ENCODE data around the gene BMP7.
"Not testable (repeated sequence)": the region's sequence is repeated elsewhere in the genome, so short reads cannot be mapped to it uniquely, and the experiment has no call there.

The BMP7 gene

DNA sequence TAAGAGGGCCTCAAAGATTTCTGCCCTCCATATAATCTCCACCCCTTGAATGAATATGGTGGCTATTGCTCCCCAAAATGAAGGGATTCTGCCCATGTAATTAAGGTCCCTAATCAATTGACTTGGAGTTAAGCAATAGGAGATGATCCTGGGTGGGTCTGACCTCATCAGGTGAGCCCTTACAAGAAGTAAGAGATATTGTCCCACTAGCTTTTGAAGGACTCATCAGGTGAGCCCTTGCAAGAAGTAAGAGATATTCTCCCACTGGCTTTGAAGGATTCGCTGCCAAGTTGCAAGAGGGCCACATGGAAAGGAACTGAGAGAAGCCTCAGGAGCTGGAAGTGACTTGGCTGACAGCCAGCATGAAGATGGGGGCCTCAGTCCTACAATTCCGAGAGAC, 103.4 kb downstream of the BMP7 start:
- DNase-seq = no peak

DNA sequence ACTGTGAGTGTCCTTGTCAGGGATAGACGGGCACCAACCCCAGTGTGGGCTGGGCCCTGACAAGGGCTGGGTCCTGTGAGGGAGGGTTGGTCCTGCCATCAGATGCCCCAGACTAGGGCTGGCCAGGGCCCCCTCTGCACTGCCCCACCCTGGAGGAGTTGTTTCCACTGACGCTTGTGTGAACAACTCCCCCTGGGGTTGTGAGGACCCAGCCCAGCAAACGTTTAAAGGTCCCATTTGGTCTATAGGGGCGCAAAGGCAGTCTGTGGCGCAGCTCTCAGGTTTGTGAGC, 104.1 kb downstream of the BMP7 start:
- DNase-seq = no peak

GRCh38 chr20:57161478-57162361, 104.7 kb downstream of the BMP7 start:
- no peak for DNase-seq

GRCh38 chr20:57160985-57161384, 105.5 kb downstream of the BMP7 start:
- no peak for DNase-seq

- DNase-seq = no peak
Observed at GRCh38 chr20:57159945-57160610, 106.4 kb downstream of the BMP7 start.

GRCh38 chr20:57159193-57159851, 107.1 kb downstream of the BMP7 start:
- DNase-seq = no peak

DNA sequence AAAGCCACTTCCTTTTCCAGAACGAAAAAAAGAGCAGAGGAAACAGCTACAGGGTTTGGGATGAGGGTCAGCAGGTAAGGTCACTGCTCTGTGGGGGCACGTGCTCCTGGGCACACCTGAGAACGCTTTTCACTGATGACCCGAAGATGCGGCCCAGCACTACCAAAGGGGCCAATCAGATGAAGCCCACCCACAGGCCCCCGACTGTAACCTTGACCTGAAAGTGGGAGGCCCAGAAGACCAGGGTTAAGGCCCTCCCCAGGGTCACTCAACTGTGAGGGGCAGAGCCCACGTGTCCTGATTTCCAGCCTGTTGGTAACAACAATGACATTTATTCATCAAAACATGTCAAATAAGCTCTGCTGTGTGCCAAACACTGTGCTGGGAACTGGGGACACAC, 108.0 kb downstream of the BMP7 start:
- no peak for DNase-seq

DNA sequence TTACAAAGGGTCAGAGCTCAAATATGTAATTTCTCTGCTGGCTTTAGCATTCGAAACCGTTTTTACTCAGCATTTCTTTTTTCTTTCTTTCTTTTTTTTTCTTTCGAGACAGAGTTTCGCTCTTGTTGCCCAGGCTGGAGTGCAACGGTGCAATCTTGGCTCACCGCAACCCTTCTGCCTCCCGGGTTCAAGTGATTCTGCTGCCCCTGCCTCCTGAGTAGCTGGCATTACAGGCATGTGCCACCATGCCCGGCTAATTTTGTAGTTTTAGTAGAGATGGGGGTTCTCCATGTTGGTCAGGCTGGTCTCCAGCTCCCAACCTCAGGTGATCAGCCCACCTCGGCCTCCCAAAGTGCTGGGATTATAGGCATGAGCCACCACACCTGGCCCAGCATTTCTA, 108.7 kb downstream of the BMP7 start:
- DNase-seq = not testable (repeated sequence)

- no peak for DNase-seq
Observed at GRCh38 chr20:57157106-57157691, 109.2 kb downstream of the BMP7 start.

GRCh38 chr20:57156011-57156729, 110.3 kb downstream of the BMP7 start:
- no peak for DNase-seq

DNA sequence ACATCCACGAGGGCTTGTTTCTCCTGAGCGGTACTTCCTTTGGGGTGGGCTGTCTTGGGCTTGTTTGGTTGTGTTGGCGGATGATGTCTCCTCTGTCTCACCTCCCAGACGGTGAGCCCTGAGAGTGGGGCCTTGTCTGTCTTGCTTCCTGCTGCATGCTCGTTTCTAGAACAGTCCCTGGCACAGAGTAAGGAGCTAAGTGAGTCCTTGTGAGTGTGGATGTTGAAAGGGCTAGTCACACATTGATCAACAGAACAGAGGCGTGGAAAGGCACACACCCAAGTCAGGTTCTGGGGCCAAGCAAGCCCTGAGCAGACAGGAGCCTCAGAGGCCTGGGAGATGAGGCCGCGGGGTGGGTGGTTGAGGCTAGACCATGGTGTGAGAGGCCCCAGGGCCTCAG, 111.0 kb downstream of the BMP7 start:
- no peak for DNase-seq

DNA sequence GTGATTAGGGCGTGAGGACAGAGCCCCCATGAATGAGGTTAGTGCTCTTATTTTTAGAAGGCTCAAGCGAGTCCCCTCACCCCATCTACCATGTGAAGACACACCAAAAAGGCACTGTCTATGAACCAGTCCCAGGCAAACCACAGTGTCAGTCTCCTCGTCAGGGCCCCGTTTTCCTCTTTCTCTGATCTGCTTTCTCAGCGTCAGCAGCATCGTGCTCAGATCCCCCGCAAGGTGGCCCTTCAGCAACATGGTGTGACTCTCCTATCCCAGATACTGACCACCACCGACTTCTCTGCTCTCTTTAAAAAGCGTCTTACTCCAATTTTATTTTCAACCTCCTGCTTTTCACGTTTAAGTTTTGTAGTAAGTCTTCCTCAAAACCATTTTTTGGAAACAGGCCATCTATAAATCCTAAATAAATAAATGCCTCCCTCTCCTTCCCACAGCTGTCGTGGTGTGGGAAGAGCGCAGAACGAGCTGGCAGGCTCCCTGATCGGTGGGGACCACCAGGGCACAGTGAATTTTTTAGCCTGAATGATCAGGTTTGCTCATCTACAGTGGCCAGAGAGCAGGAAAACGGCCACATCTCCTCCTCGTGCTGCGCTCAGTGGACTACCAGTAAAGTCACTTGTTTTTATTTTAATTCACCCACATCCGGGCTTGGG, 113.1 kb downstream of the BMP7 start:
- no peak for DNase-seq

DNA sequence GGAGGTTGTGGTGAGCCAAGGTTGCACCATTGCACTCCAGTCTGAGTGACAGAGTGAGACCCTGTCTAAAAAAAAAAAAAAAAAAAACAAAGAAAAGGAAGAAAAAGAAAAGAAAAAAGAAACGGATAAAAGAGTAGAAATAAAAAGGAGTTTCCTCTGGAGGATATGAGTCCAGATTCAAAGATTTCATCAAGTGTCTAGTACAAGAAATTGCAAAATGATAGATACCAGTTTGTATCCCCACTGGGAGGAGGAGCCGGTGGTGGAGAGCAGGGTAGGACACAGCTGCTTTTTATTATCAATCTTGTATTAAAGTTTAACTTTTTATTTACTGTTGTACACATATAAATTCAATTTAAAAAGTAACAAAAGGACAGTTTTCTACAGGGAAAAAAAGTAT, 113.9 kb downstream of the BMP7 start:
- DNase-seq = no peak

DNA sequence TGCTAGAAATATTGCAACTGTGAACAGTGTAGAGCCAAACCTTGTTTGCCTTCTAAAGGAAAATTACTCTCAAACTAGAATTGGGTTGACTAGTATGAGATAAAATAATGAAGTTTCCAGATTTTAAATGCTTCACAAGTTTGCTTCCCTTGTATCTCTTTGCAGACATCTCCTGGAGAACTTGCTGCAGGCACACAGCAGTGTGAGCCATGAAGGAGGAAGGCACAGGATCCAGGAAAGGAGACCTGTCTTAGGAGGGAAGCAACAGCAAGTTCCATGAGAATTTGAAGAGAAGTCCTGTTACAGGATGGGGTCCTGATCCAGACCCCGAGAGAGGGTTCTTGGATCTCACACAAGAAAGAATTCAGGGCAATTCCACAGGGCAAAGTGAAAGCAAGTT, 115.9 kb downstream of the BMP7 start:
- DNase-seq = no peak

DNA sequence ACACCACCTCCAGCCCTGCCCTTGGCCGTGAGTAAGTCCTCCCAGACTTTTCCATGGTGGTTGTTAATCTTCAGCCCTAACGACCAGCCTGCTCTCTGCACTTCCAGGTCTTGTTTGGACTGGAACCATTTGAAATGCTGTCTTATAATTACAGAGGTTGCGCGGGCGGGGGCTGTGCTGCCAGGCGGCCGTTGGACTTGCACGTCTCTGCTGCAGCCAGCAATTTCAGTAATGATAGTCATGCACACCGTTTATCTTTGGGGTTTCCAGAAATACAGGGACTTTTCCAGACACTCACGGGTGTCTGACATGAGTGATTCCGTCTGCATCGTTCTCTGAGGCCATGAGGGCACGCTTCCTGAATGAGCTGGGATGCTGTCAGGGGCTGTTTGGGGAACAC, 118.2 kb downstream of the BMP7 start:
- no peak for DNase-seq

- DNase-seq = no peak
Observed at GRCh38 chr20:57147185-57147584, 119.3 kb downstream of the BMP7 start.

- no peak for DNase-seq
Observed at GRCh38 chr20:57146155-57146554, 120.3 kb downstream of the BMP7 start.

DNA sequence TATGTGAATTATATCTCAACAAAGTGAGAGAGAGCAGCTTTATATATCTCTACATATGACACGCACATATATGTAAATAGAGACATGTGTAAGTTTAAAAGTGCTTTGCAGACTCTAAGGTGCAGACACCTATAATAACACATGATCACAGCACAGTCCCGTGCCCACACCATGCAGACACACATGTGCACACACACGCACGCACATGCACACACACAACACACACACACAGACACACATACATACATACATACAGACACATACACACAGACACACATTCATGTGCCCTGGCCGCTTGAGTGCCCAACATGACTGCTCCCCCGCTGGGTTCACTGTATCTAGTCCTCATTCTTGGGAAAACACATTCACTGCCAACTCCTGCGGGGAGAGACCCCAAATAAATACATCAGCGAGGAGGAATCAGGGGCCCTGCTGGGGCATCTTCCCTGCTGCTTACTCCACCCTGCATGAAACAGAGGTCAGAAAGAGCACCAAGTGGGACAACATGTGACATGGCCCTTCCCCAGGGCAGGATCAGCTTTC, 121.3 kb downstream of the BMP7 start:
- DNase-seq = no peak

- no peak for DNase-seq
Observed at GRCh38 chr20:57143173-57143572, 123.3 kb downstream of the BMP7 start.

GRCh38 chr20:57142667-57143066, 123.8 kb downstream of the BMP7 start:
- DNase-seq = no peak

DNA sequence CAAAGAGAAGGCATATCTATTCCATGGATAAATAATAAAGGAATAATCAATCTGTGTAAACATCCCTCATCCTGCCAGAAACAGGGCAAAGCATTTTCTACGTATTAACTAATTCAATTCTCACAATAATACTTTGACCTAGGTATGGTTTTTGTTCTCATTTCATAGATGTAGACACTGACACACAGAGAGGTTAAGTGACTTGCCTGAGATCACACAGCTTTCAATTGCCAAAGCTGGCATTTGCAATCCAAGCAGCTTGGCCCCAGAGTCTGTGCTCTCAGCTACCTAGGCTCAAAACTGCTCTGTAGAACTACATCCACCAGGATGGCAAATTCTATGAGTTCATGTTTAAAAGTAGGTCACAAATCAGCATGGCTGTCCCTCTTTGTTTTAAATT, 124.9 kb downstream of the BMP7 start:
- DNase-seq = no peak

DNA sequence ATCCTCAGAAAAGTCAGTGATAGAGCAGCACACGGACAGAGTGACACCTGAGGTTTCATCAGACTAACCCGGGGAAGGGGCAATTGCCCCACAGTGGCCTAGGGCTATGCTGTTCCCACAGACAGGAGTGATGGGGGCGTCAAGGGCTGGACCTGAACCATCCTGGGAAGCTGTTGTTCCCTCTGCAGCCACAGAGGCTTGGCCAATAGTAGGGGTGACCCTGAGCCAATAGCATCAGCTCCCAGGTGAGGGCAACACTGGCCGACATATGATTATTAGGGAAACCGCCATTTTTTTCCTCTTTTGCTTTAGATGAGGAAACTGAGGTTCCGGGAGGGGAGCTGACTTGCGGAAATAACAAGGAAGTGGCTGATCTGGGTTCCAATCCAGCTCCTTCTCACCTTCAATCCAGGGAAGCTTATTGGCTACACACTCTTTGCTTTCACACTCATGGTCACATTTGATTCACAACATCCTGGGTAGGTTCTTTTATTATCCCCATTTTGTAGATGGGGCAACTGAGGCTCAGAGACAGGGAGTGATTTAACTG, 126.0 kb downstream of the BMP7 start:
- no peak for DNase-seq

Measured in NCI-H2029 treated with DMSO at 0.1 percent for 48 hours (cell line).